ENCODE results near the gene CPNE7. TPM values are rescaled to one million over a fixed set of nuclear protein-coding genes. Genes with fewer than 3 reads are reported as not detected.

Gene CPNE7
- total and polyA plus RNA-seq, 2 experiments from 2014 or later: 8.7 to 24.8 TPM

DNA sequence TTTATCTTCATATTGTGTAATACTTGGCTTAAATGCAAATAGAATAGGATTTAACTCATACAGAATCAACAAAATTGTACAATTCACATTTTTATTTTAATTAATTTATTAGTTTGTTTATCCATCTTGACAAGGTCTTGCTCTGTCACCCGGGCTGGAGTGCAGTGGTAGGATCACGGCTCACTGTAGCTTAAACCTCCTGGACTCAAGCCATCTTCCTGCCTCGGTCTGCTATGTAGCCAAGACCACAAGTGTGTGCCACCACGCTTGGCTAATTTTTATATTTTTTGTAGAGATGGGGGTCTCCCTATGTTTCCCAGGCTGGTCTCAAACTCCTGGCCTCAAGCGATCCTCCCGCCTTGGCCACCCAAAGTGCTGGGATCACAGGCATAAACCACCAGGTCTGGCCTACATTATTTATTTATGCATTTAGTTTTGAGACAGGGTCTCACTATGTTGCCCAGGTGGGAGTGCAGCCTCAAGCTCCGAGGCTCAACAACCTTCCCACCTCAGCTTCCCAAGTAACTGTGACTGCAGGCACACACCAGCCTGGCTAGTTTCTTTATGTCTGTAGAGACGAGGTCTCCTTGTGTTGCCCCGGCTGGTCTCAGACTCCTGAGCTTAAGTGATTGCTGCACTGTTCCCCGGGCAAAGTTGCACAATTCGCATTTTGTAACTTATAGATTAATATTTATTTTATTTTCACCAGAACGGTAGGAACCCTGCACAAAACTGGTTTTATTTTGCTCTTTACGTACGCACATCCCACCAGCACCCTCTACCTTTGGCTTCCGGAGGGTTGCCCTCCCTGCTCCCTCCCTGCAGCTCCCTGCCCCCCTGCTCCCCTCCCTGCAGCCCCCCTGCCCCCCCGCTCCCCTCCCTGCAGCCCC is 42.8 kb downstream of the CPNE7 start:
- Histone ChIP-seq H3K79me2 (no peaks in the 10 kb centered on the region), H3K4me2 (no peak overlapping the region), H3K27me3 (no peaks in the 10 kb centered on the region), H3K4me3 (no peak overlapping the region), H3K4me1 (ENCODE audit: insufficient read depth) (peaks cover 3% of the 10 kb centered on the region), H4K20me1 (ENCODE audit: insufficient read depth, poor library complexity, severe bottlenecking) (no peaks in the 10 kb centered on the region), H3K36me3 (replicated peaks; ENCODE audit: insufficient read depth, low read depth) (no peaks in the 10 kb centered on the region), H3K27ac (no peak overlapping the region), H3K9me2 (replicated peaks; ENCODE audit: insufficient read depth) (no peaks in the 10 kb centered on the region), H2AFZ (no peak overlapping the region), H3K9me3 (ENCODE audit: low read depth) (no peaks in the 10 kb centered on the region)
- no peak for DNase-seq (ENCODE audit: low spot score)
- TF ChIP-seq EZH2 (IDR thresholded peaks at IDR 0.05; ENCODE audit: borderline replicate concordance): no peak
- no peak for TF ChIP-seq EZH2phosphoT487 (IDR thresholded peaks at IDR 0.05; ENCODE audit: low read depth, severe bottlenecking, unreplicated experiment)
- TF ChIP-seq CTCF (IDR thresholded peaks at IDR 0.05; ENCODE audit: poor library complexity): no peak
- WGBS (ENCODE audit: low lambda C conversion rate, missing lambda C conversion rate): 72% methylated on average over 14 of the region's 16 CpGs

- Histone ChIP-seq H3K27me3 (no peaks in the 10 kb centered on the region), H3K36me3 (replicated peaks; ENCODE audit: insufficient read depth, low read depth) (no peaks in the 10 kb centered on the region), H3K4me2 (no peak overlapping the region), H3K79me2 (no peaks in the 10 kb centered on the region), H3K27ac (no peak overlapping the region), H3K9me3 (ENCODE audit: low read depth) (no peaks in the 10 kb centered on the region), H3K4me1 (ENCODE audit: insufficient read depth) (peaks cover 5% of the 10 kb centered on the region), H3K9me2 (replicated peaks; ENCODE audit: insufficient read depth) (no peaks in the 10 kb centered on the region), H3K4me3 (no peak overlapping the region), H4K20me1 (ENCODE audit: insufficient read depth, poor library complexity, severe bottlenecking) (no peaks in the 10 kb centered on the region), H2AFZ (no peak overlapping the region)
- DNase-seq (ENCODE audit: low spot score): no peak
- 62% methylated on average over 12 of the region's 12 CpGs for WGBS (ENCODE audit: low lambda C conversion rate, missing lambda C conversion rate)
- TF ChIP-seq EZH2 (IDR thresholded peaks at IDR 0.05; ENCODE audit: borderline replicate concordance): no peak
- TF ChIP-seq CTCF (IDR thresholded peaks at IDR 0.05; ENCODE audit: poor library complexity): no peak
Measured at GRCh38 chr16:89619840-89620239, 44.3 kb downstream of the CPNE7 start.

DNA sequence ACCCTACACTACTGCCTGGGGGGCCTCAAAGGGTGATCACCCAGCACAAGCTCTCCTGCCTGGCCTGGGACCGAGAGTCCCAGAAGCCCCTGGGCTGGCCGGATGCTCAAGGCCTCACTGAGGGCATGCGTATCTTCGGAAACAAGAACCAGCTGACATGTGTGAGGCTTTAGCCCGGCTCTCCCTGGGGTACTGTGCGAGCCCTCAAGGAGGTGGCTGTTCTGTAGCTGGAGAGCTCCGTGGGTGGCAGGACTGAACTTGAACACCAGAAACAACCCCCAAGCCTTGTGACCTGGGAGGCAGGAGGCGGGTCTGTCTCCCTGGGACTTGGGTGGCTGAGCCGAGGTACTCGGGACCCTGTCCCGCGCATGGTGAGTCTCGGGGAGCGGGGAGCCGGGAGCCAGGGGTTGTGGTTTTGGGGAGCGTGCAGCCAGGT is 44.9 kb downstream of the CPNE7 start:
- no peak for DNase-seq (ENCODE audit: low spot score)
- Histone ChIP-seq H3K9me2 (replicated peaks; ENCODE audit: insufficient read depth) (no peaks in the 10 kb centered on the region), H2AFZ (no peak overlapping the region), H3K4me1 (ENCODE audit: insufficient read depth) (peaks cover 10% of the 10 kb centered on the region), H3K79me2 (no peaks in the 10 kb centered on the region), H3K4me2 (no peak overlapping the region), H3K27me3 (no peaks in the 10 kb centered on the region), H4K20me1 (ENCODE audit: insufficient read depth, poor library complexity, severe bottlenecking) (no peaks in the 10 kb centered on the region), H3K36me3 (replicated peaks; ENCODE audit: insufficient read depth, low read depth) (no peaks in the 10 kb centered on the region), H3K4me3 (no peak overlapping the region), H3K9me3 (ENCODE audit: low read depth) (no peaks in the 10 kb centered on the region), H3K27ac (no peak overlapping the region)
- TF ChIP-seq EZH2phosphoT487 (IDR thresholded peaks at IDR 0.05; ENCODE audit: low read depth, severe bottlenecking, unreplicated experiment): no peak
- TF ChIP-seq EZH2 (IDR thresholded peaks at IDR 0.05; ENCODE audit: borderline replicate concordance): no peak
- TF ChIP-seq CTCF (IDR thresholded peaks at IDR 0.05; ENCODE audit: poor library complexity): no peak
- 76% methylated on average over 16 of the region's 16 CpGs for WGBS (ENCODE audit: low lambda C conversion rate, missing lambda C conversion rate)
